Measurements from ENCODE around the gene SLC15A1.
"Not testable (repeated sequence)": the region's sequence is repeated elsewhere in the genome, so short reads cannot be mapped to it uniquely, and the experiment has no call there.

SLC15A1 gene

DNA sequence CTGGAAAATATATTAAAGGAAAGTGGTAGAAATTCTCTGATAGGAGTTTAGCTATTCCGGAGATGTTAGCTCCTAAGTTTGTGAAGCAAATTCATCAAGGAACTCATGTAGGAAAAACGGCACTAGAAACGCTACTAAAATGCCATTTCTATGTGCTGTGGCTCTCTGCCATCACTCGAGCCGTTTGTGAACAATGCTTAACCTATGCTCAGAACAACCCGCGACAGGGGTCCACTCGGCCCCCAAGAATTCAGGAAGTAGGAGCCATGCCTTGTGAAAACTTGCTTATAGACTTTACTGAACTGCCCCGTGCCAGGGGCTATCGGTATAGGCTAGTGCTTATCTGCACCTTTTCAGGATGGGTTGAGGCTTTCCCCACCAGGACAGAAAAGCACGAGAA is 14.2 kb upstream of the SLC15A1 start:
- TF ChIP-seq, protein P1, sequence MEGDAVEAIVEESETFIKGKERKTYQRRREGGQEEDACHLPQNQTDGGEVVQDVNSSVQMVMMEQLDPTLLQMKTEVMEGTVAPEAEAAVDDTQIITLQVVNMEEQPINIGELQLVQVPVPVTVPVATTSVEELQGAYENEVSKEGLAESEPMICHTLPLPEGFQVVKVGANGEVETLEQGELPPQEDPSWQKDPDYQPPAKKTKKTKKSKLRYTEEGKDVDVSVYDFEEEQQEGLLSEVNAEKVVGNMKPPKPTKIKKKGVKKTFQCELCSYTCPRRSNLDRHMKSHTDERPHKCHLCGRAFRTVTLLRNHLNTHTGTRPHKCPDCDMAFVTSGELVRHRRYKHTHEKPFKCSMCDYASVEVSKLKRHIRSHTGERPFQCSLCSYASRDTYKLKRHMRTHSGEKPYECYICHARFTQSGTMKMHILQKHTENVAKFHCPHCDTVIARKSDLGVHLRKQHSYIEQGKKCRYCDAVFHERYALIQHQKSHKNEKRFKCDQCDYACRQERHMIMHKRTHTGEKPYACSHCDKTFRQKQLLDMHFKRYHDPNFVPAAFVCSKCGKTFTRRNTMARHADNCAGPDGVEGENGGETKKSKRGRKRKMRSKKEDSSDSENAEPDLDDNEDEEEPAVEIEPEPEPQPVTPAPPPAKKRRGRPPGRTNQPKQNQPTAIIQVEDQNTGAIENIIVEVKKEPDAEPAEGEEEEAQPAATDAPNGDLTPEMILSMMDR (IDR thresholded peaks at IDR 0.05; ENCODE audit: low read depth, low read length), result no peak
- no peak for DNase-seq (ENCODE audit: extremely low read depth, low read depth)

DNA sequence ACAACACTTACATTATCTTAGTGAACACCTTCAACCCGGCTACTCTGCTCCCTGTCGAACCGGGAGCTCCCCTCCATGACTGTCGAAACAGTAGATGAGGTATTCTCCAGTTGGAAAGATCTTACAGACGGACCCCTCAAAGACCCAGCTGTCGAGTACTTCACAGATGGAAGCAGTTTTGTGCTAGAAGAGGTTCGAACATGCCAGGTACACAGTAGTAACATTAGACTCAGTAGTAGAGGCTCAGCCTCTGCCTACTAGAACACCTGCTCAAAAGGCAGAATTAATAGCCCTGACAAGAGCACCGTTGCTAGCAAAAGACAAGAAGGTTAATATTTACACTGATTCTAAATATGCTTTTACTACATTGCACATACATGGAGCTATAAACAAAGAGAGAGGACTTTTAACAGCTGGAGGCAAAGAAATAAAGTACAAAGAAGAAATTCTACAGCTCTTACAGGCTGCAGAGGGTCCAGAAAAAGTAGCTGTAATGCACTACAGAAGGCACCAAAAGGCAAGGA is 13.6 kb upstream of the SLC15A1 start:
- TF ChIP-seq, protein P1 (IDR thresholded peaks at IDR 0.05; ENCODE audit: low read depth, low read length), result no peak
- DNase-seq (ENCODE audit: extremely low read depth, low read depth), result no peak

DNA sequence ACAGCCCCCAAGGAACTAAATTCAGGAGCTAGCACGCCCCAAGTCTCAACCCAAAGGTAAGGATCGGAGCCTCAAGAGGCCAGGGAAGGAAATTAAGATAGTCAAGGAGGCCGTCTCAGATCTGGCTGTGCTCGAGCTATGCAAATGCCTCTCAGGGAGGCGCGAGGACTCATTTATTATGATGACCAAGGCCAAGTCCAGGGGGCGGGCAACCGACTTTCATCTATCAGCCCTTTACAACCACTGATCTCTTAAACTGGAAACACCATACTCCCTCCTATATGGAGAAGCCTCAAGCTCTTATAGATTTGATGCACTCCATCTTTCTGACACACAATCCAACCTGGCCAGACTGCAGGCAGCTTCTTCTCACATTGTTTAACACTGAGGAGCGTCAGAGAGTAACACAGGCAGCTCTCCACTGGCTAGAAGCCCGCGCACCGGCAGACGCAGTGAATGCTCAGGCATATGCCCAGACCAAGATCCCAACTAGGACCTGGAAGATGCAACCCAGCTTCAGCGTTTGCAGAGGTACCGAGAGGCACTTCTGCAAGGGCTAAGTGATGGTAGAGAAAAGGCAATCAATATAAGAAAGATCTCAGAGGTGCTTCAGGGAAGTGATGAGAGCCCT is 9.6 kb upstream of the SLC15A1 start:
- no peak for DNase-seq (ENCODE audit: extremely low read depth, low read depth)
- TF ChIP-seq, protein P1 (IDR thresholded peaks at IDR 0.05; ENCODE audit: low read depth, low read length), result 0 out of 2 replicates have a peak, but pooled peaks have one; percentile 0

DNA sequence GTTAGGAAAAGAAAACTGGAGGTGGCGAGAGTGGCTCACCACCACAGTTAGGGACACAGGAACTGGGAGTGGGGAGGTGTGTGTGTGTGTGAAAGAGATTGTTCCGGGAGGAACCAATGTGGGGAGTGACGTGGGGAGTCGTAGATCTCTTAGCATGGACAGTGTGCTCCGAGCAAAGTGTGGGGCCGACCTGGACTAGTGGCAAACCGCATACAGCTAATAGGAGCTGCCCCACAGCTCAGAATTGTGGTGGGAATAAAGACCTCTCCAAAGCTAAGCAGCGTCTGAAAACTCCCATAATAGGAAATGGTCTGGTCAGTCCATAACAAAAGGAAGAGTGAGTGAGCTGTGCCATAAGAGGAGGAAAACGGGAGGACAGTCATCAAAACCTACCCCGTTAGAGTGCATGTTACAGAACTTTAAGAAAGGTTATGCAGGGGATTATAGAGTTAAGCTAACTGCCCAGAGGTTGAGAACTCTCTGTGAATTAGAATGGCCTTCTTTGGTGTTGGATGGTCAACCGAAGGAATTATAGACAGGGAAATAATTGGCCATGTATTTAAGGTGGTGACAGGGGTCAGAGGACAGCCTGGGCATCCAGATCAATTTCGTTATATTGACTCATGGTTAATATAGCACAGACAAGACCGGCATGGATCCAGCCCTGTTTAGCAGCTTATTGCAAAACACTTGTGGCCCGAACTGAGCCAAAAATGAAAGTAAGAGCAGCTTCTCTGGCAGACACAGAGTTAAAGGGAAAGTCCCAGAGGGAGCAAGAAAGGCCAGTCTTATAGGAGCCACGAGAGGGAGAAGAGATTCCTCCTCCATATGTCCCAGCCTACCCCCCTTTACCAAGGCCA is 8.9 kb upstream of the SLC15A1 start:
- TF ChIP-seq, protein P1 (IDR thresholded peaks at IDR 0.05; ENCODE audit: low read depth, low read length), result peak; percentile 2; the same call in 1 of the 2 replicates
- DNase-seq (ENCODE audit: extremely low read depth, low read depth), result peak; percentile 30

DNA sequence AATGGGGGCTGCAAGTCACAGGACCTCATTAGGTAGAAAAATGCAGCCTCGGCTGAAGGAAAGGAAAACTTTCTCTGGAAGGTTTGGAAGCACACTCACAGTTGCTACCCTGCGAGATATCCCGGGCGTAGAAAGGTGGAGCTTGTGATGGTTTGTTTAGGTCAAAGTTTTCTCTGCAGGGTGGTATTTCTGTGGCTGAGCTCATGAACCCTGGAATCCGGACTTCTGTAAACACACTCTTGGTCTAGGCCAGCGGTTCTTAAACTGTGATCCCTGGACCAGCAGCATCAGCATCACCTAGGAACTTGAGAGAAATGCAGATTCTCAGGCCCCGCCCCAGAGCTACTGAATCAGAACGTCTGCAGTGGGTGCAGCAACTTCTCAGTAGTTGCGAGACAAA is 3.3 kb upstream of the SLC15A1 start:
- no peak for DNase-seq (ENCODE audit: extremely low read depth, low read depth)
- TF ChIP-seq, protein P1 (IDR thresholded peaks at IDR 0.05; ENCODE audit: low read depth, low read length), result no peak

DNA sequence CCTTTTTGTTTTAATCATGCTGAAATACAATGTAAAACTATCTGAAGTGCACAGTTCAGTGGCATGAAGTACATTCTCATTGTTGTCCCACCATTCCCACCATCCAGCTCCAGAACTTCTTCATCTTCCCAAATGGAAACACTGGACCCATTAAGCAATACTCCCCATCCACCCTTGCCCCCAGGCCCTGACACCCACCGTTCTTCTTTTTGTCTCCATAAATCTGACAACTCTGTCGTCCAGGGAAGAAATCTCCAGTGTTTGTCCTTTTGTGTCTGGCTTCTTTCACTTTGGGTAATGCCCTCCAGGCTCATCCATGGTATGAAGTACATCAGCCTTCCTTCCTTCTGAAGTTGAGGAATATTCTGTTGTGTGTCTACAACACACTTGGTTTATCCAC is 2.6 kb upstream of the SLC15A1 start:
- no peak for DNase-seq (ENCODE audit: extremely low read depth, low read depth)
- TF ChIP-seq, protein P1 (IDR thresholded peaks at IDR 0.05; ENCODE audit: low read depth, low read length), result no peak

DNA sequence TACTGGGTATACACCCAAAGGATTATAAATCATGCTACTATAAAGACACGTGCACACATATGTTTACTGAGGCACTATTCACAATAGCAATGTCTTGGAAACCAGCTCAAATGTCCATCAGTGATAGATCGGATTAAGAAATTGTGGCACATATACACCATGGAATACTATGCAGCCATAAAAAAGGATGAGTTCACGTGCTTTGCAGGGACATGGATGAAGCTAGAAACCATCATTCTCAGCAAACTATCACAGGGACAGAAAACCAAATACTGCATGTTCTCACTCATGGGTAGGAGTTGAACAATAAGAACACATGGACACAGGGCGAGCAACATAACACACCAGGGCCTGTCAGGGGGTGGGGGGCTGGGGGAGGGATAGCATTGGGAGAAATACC is 2.0 kb upstream of the SLC15A1 start:
- DNase-seq (ENCODE audit: extremely low read depth, low read depth), result not testable (repeated sequence)

Data from AG09319 (cell line).